Diencephalon (tissue), 1 donor: ENCODE results near the gene KBTBD12. TPM values are rescaled to one million over a fixed set of nuclear protein-coding genes. Genes with fewer than 3 reads are reported as not detected.

Experiments
- small RNA-seq: library from RNA; depleted of rRNA; stranded (forward); fragments of <200 nt; gene quantifications from one replicate; pipeline ENCODE3, GENCODE V24; 2014
- total RNA-seq: library from RNA; depleted of rRNA; stranded (reverse); fragments of >200 nt; gene quantifications from one replicate; pipeline ENCODE4 v1.2.3, GENCODE V29; 2014

Gene KBTBD12
- 1.8 TPM for total RNA-seq

GRCh38 chr3:127915115-127915936 is at the start of gene KBTBD12:
Gene KBTBD12, plus strand, starts transcription at chr3:127915232. Its CDS starts 7,830 bp downstream, at chr3:127923062.

Small RNA genes lying within 50 kb of the gene (small RNA-seq; reads per million reads assigned to genes)
- not detected for gene RNA5SP139

Other genes with a start within 250 kb of the KBTBD12 start
- 7.6 TPM for gene ABTB1, start 242.3 kb upstream of the KBTBD12 start, total RNA-seq
- 43.4 TPM for gene MGLL, start 92.7 kb upstream of the KBTBD12 start, total RNA-seq
- gene SEC61A1, start 137.2 kb downstream of the KBTBD12 start, total RNA-seq, result 95.7 TPM
- gene RUVBL1, start 208.6 kb downstream of the KBTBD12 start, total RNA-seq, result 53.3 TPM
- 8.1 TPM for gene EEFSEC, start 238.2 kb downstream of the KBTBD12 start, total RNA-seq